Esophagus squamous epithelium (tissue), 5 donors: Measurements from ENCODE around the gene IQUB. TPM values are rescaled to one million over a fixed set of nuclear protein-coding genes. Genes with fewer than 3 reads are reported as not detected.
"Not testable (repeated sequence)": the region's sequence is repeated elsewhere in the genome, so short reads cannot be mapped to it uniquely, and the experiment has no call there.

Source experiments
- DNase-seq: peaks from one replicate; lab custom pipeline; 2025; lab: John Stamatoyannopoulos, UW
- H3K27ac ChIP-seq, 4 donors: fragments of 200-600 bp; sonication (generic); one replicate each; pipeline ENCODE4 v1.5.1; 2016 to 2019; ENCODE audit warnings: mild to moderate bottlenecking in 1 of 4
- H3K27me3 ChIP-seq, 4 donors: fragments of 200-600 bp; sonication (generic); 1 replicate in 3 of 4; 2 replicates in 1 of 4; pipeline versions ENCODE4 v1.5.1 to v1.6.0; 2017 to 2021; ENCODE audit warnings: antibody characterized with exemption in 1 of 4
- H3K36me3 ChIP-seq, 3 donors: fragments of 200-600 bp; sonication (generic); one replicate each; pipeline ENCODE4 v1.5.1; 2016 to 2019
- H3K4me1 ChIP-seq, 3 donors: fragments of 200-600 bp; sonication (generic); one replicate each; pipeline ENCODE4 v1.5.1; 2017 to 2019
- H3K4me3 ChIP-seq, 4 donors: fragments of 200-600 bp; sonication (generic); 1 replicate in 3 of 4; 2 replicates in 1 of 4; pipeline ENCODE4 v1.5.1; 2016 to 2019; ENCODE audit warnings: mild to moderate bottlenecking in 2 of 4, moderate library complexity in 1 of 4
- H3K9me3 ChIP-seq, 3 donors: fragments of 200-600 bp; sonication (generic); one replicate each; pipeline ENCODE4 v1.5.1; 2016 to 2019
- CTCF ChIP-seq, 6 experiments: fragments of 450-650 bp in 4 of 6; fragments of 200-600 bp in 2 of 6; sonication (generic) in 2 of 6; IDR thresholded peaks; one replicate each; pipeline ENCODE4 v1.5.1; 2016 to 2019; ENCODE audit warnings: antibody characterized with exemption in 6 of 6, mild to moderate bottlenecking in 4 of 6, moderate library complexity in 4 of 6
- POLR2A ChIP-seq, 4 donors: fragments of 450-650 bp; IDR thresholded peaks; one replicate each; pipeline ENCODE4 v1.6.1; 2017; ENCODE audit warnings: antibody characterized with exemption in 4 of 4, mild to moderate bottlenecking in 4 of 4, moderate library complexity in 3 of 4
- WGBS, 2 donors: methylation state at CpG; one replicate each; pipeline ENCODE4 v1.1.5; 2018; 5-methylcytosine and 5-hydroxymethylcytosine counted together
- intact Hi-C: fragments of 100-400 bp; cut with DNase I; formaldehyde crosslinking; loops from one replicate; pipeline ENCODE4 v1.15.0; 2022
- total RNA-seq, 4 donors: library from RNA; depleted of rRNA; stranded (reverse); fragments of >200 nt; gene quantifications; one replicate each; pipeline ENCODE4 v1.1.0, GENCODE V29; 2016
- donor health status: DM: yes; HTN: yes; CAD: no.

IQUB gene
- total RNA-seq, 4 donors from 2014 or later, result 0.27 TPM; not detected in 3

GRCh38 chr7:123557016-123557397 lies 22.6 kb upstream of the IQUB start:
- no peaks in the 10 kb centered on the region for H3K9me3 ChIP-seq
- peaks cover 0 to 28% (median 0%) of the 10 kb centered on the region in 3 donors for H3K36me3 ChIP-seq
- intact Hi-C loops, result no loop called here
- peak overlapping the region; percentile 61 to 92 (median 74) for H3K4me3 ChIP-seq
- TF ChIP-seq CTCF (IDR thresholded peaks at IDR 0.05) (no peak), POLR2A (IDR thresholded peaks at IDR 0.05) (no peak)
- WGBS, 2 donors, result 2% methylated on average over 12 of the region's 12 CpGs
- peaks cover 0 to 48% (median 22%) of the 10 kb centered on the region in 3 donors for H3K4me1 ChIP-seq
- no peak for DNase-seq
- peak overlapping the region; percentile 88 to 94 (median 91) for H3K27ac ChIP-seq
- peaks cover 0 to 6% (median 0%) of the 10 kb centered on the region in 4 donors for H3K27me3 ChIP-seq

DNA sequence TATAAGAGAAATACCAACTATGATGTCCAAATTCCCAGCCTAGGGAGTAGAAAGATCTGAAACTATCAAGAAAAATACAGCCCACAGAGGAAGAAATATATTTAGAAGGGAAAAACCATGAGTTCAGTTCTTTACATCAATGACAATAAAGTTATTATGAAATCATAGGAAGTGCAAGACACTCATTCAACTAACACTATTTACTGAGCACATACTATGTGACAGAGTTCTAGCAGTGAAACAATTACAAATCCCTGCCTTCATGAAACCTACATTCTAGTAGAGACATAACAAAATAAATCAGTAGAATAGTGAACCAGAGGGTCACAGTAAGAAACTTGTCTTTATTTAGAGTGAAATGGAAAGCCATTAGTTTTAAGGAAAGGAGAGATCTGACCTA lies 21.1 kb upstream of the IQUB start:
- peaks cover 0 to 39% (median 3%) of the 10 kb centered on the region in 3 donors for H3K36me3 ChIP-seq
- TF ChIP-seq POLR2A (IDR thresholded peaks at IDR 0.05) (no peak), CTCF (IDR thresholded peaks at IDR 0.05) (no peak)
- DNase-seq, result no peak
- intact Hi-C loops, result no loop called here
- no peaks in the 10 kb centered on the region for H3K27me3 ChIP-seq
- peaks cover 0 to 48% (median 22%) of the 10 kb centered on the region in 3 donors for H3K4me1 ChIP-seq
- no peak overlapping the region for H3K27ac ChIP-seq
- H3K4me3 ChIP-seq, result no peak overlapping the region
- no peaks in the 10 kb centered on the region for H3K9me3 ChIP-seq

DNA sequence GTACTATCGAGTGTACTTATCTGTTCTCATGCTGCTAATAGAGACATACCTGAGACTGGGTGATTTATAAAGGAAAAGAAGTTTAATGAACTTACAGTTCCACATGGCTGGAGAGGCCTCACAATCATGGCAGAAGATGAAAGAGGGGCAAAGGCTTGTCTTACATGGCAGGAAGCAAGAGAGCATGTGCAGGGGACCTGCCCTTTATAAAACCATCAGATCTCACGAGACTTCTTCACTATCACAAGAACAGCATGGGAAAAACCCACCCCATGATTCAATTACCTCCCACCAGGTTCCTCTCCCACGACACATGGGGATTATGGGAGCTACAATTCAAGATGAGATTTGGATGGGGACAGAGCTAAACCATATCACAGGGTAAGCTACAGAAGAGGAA lies 18.8 kb upstream of the IQUB start:
- H3K36me3 ChIP-seq, result peaks cover 0 to 59% (median 3%) of the 10 kb centered on the region in 3 donors
- H3K4me3 ChIP-seq, result no peak overlapping the region
- H3K27me3 ChIP-seq, result no peaks in the 10 kb centered on the region
- no peak for TF ChIP-seq CTCF (IDR thresholded peaks at IDR 0.05)
- no peak for TF ChIP-seq POLR2A (IDR thresholded peaks at IDR 0.05)
- WGBS, 2 donors, result 90% methylated on average over 3 of the region's 3 CpGs
- no peak for DNase-seq
- peaks cover 0 to 44% (median 22%) of the 10 kb centered on the region in 3 donors for H3K4me1 ChIP-seq
- no peaks in the 10 kb centered on the region for H3K9me3 ChIP-seq
- H3K27ac ChIP-seq, result no peak overlapping the region
- intact Hi-C loops, result no loop called here

GRCh38 chr7:123552641-123553040 lies 18.2 kb upstream of the IQUB start:
- Histone ChIP-seq H3K9me3 (no peaks in the 10 kb centered on the region), H3K4me3 (no peak overlapping the region), H3K4me1 (peaks cover 0 to 43% (median 22%) of the 10 kb centered on the region in 3 donors), H3K36me3 (peaks cover 0 to 60% (median 3%) of the 10 kb centered on the region in 3 donors), H3K27me3 (no peaks in the 10 kb centered on the region), H3K27ac (no peak overlapping the region)
- TF ChIP-seq POLR2A (IDR thresholded peaks at IDR 0.05) (no peak), CTCF (IDR thresholded peaks at IDR 0.05) (no peak)
- DNase-seq, result no peak
- WGBS, 2 donors, result 95 to 97% methylated on average over 2 of the region's 2 CpGs
- intact Hi-C loops, result no loop called here

DNA sequence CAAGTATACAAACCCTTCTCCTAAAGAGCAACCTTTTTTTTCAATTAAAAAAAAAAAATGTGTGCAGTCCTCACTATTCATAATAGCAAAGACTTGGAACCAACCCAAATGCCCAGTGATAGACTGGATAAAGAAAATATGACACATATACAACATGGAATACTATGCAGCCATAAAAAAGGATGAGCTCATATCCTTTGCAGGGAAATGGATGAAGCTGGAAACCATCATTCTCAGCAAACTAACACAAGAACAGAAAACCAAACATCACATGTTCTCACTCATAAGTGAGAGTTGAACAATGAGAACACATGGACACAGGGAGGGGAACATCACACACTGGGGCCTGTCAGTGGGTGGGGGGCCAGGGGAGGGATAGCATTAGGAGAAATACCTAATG lies 17.7 kb upstream of the IQUB start:
- H3K4me3 ChIP-seq, H3K27ac ChIP-seq, intact Hi-C loops, H3K9me3 ChIP-seq, DNase-seq, H3K27me3 ChIP-seq: not testable (repeated sequence)
- Histone ChIP-seq H3K36me3 (peaks cover 0 to 63% (median 3%) of the 10 kb centered on the region in 3 donors), H3K4me1 (peaks cover 0 to 43% (median 22%) of the 10 kb centered on the region in 3 donors)

DNA sequence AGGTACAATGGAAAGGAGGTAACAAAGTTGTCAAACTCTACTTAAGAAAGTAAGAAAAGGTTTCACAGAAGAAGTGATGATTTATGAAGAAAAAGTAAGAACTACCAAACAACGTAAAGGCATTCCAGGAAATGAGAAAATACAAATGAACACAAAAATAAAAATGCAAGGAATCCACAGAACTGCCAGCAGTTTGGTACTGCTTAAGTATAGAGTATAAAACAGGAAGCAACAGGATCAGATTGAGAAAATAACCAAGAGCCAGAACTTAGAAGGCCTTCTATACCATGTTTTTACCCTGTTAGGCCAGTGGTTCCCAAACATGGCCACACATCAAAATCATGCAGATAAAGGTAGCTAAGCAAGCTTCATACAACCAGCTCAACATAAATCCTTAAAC lies 14.0 kb upstream of the IQUB start:
- TF ChIP-seq POLR2A (IDR thresholded peaks at IDR 0.05), result no peak
- TF ChIP-seq CTCF (IDR thresholded peaks at IDR 0.05), result no peak
- no peak overlapping the region for H3K27ac ChIP-seq
- H3K9me3 ChIP-seq, result no peaks in the 10 kb centered on the region
- H3K4me3 ChIP-seq, result no peak overlapping the region
- 65 to 83% methylated on average over 1 of the region's 1 CpG for WGBS, 2 donors
- no peaks in the 10 kb centered on the region for H3K27me3 ChIP-seq
- no peak for DNase-seq
- peaks cover 0 to 6% (median 0%) of the 10 kb centered on the region in 3 donors for H3K4me1 ChIP-seq
- intact Hi-C loops, result no loop called here
- H3K36me3 ChIP-seq, result peaks cover 0 to 72% (median 3%) of the 10 kb centered on the region in 3 donors
